Neuronal stem cell (in vitro differentiated cells): Measurements from ENCODE around the gene C4orf17.

Experiments
- DNase-seq: peaks from one replicate; pipeline ENCODE4 v3.0.0-alpha.2; 2013; ENCODE audit warnings: low spot score
- H2AFZ ChIP-seq: one replicate; pipeline ENCODE4 v1.6.1; 2013; ENCODE audit warnings: mild to moderate bottlenecking, low read length, inconsistent platforms
- H2AK5ac ChIP-seq: 2 replicates; pipeline ENCODE4 v1.6.1; 2013; ENCODE audit warnings: low read depth, mild to moderate bottlenecking, inconsistent platforms, low read length, moderate library complexity, mixed read lengths
- H2BK120ac ChIP-seq: 2 replicates; pipeline ENCODE4 v1.6.1; 2013; ENCODE audit warnings: low read depth, mild to moderate bottlenecking, inconsistent platforms, low read length, moderate library complexity, mixed read lengths
- H2BK12ac ChIP-seq: one replicate; pipeline ENCODE4 v1.6.1; 2013; ENCODE audit warnings: low read length, inconsistent platforms
- H2BK15ac ChIP-seq: 2 replicates; pipeline ENCODE4 v1.6.1; 2013; ENCODE audit warnings: mild to moderate bottlenecking, low read length, inconsistent platforms, mixed read lengths
- H2BK5ac ChIP-seq: one replicate; pipeline ENCODE4 v1.6.1; 2013; ENCODE audit warnings: inconsistent platforms, mild to moderate bottlenecking, low read length, moderate library complexity
- H3K14ac ChIP-seq: one replicate; pipeline ENCODE4 v1.6.1; 2013; ENCODE audit warnings: low read length, inconsistent platforms
- H3K18ac ChIP-seq: 2 replicates; pipeline ENCODE4 v1.6.1; 2013; ENCODE audit warnings: low read length, inconsistent platforms
- H3K23ac ChIP-seq: 2 replicates; pipeline ENCODE4 v1.6.1; 2013; ENCODE audit warnings: low read depth, mild to moderate bottlenecking, mixed read lengths, low read length, inconsistent platforms; ENCODE audit not compliant: poor library complexity
- H3K27ac ChIP-seq: replicated peaks from 3 replicates; pipeline ENCODE4 v1.5.1; 2013; ENCODE audit warnings: low read length, inconsistent platforms
- H3K27me3 ChIP-seq, 3 experiments: 2 replicates each; pipeline ENCODE4 v1.6.1; 2013; ENCODE audit warnings: low read length in 3 of 3, mild to moderate bottlenecking in 2 of 3, inconsistent platforms in 1 of 3, low read depth in 1 of 3, mixed read lengths in 1 of 3, moderate library complexity in 1 of 3; ENCODE audit not compliant: control insufficient read depth in 3 of 3, insufficient read depth in 3 of 3
- H3K36me3 ChIP-seq, 2 donors: replicated peaks in 1 of 2; 2 replicates each; pipeline ENCODE4 v1.6.1; 2013; ENCODE audit warnings: low read length in 2 of 2; ENCODE audit not compliant: control insufficient read depth in 2 of 2, insufficient read depth in 2 of 2
- H3K4ac ChIP-seq: 2 replicates; pipeline ENCODE4 v1.6.1; 2013; ENCODE audit warnings: inconsistent platforms, mild to moderate bottlenecking, low read length, moderate library complexity
- H3K4me1 ChIP-seq, 2 donors: 1 replicate in 1 of 2; 2 replicates in 1 of 2; pipeline ENCODE4 v1.6.1; 2013; ENCODE audit warnings: low read length in 2 of 2, low read depth in 1 of 2; ENCODE audit not compliant: control insufficient read depth in 2 of 2, insufficient read depth in 1 of 2
- H3K4me2 ChIP-seq: one replicate; pipeline ENCODE4 v1.6.1; 2013; ENCODE audit warnings: mild to moderate bottlenecking, low read length, inconsistent platforms; ENCODE audit not compliant: insufficient read depth, poor library complexity, severe bottlenecking
- H3K4me3 ChIP-seq, 2 donors: 2 replicates each; pipeline ENCODE4 v1.5.1; 2013; ENCODE audit warnings: low read length in 2 of 2, mild to moderate bottlenecking in 2 of 2, inconsistent platforms in 1 of 2, moderate library complexity in 1 of 2
- H3K79me1 ChIP-seq: one replicate; pipeline ENCODE4 v1.6.1; 2013; ENCODE audit warnings: low read depth, mild to moderate bottlenecking, inconsistent platforms, low read length, moderate library complexity
- H3K9ac ChIP-seq: one replicate; pipeline ENCODE4 v1.6.1; 2013; ENCODE audit warnings: mild to moderate bottlenecking, low read depth, low read length, inconsistent platforms; ENCODE audit not compliant: poor library complexity
- H3K9me3 ChIP-seq, 2 donors: replicated peaks in 1 of 2; 2 replicates each; pipeline versions ENCODE3 to v1.6.1; 2013; ENCODE audit warnings: low read length in 2 of 2, mild to moderate bottlenecking in 2 of 2, inconsistent platforms in 1 of 2, low read depth in 1 of 2, mixed read lengths in 1 of 2, moderate library complexity in 1 of 2; ENCODE audit not compliant: control insufficient read depth in 2 of 2, insufficient read depth in 1 of 2
- H4K8ac ChIP-seq: one replicate; pipeline ENCODE4 v1.6.1; 2013; ENCODE audit warnings: low read depth, mild to moderate bottlenecking, inconsistent platforms, low read length, moderate library complexity
- H4K91ac ChIP-seq: one replicate; pipeline ENCODE4 v1.6.1; 2013; ENCODE audit warnings: low read length, low read depth, mild to moderate bottlenecking, inconsistent platforms; ENCODE audit not compliant: poor library complexity
- WGBS, 2 donors: extraction: QIAGEN DNeasy Blood & Tissue Kit; methylation state at CpG; one replicate each; pipeline ENCODE4 v1.1.7; 2013; ENCODE audit warnings: missing lambda C conversion rate in 2 of 2, mixed read lengths in 1 of 2; ENCODE audit not compliant: insufficient read length in 2 of 2, insufficient replicate concordance in 1 of 2; ENCODE audit errors: extremely low coverage in 2 of 2; 5-methylcytosine and 5-hydroxymethylcytosine counted together

C4orf17 gene

DNA sequence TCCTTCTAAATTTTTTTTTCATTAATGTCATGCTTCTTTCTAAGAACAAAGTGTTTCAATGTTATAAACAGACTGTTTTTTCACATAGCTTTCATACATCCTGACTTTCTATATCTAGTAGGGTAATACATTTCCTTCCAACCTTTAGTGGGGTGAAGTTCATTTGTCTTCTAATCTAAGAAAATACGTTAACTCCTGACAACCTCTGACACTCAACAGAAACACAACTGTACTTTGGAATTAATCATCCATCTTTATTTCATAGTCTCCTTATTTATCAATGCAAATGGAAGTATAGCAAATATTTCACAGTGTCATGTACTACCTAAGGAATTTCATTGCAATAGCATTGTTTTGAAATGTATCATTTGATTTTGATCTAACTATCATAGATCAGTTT lies 61.1 kb downstream of the C4orf17 start:
- H2AK5ac ChIP-seq, result no peak overlapping the region
- no peaks in the 10 kb centered on the region for H3K9me3 ChIP-seq
- no peak overlapping the region for H3K4me2 ChIP-seq
- H3K79me1 ChIP-seq, result no peaks in the 10 kb centered on the region
- H3K36me3 ChIP-seq, result no peaks in the 10 kb centered on the region
- DNase-seq, result no peak
- no CpG with 5 or more reads among the region's 1 CpG for WGBS, 2 donors
- H4K8ac ChIP-seq, result no peak overlapping the region
- no peak overlapping the region for H2BK12ac ChIP-seq
- H3K4me3 ChIP-seq, result no peak overlapping the region
- no peak overlapping the region for H3K18ac ChIP-seq
- H3K14ac ChIP-seq, result no peak overlapping the region
- H3K4me1 ChIP-seq, result peaks cover 0 to 12% of the 10 kb centered on the region in 2 donors
- no peak overlapping the region for H3K23ac ChIP-seq
- no peaks in the 10 kb centered on the region for H3K27me3 ChIP-seq
- H3K4ac ChIP-seq, result no peak overlapping the region
- no peak overlapping the region for H4K91ac ChIP-seq
- H3K9ac ChIP-seq, result no peak overlapping the region
- no peak overlapping the region for H2BK5ac ChIP-seq
- no peak overlapping the region for H2BK120ac ChIP-seq
- H3K27ac ChIP-seq, result no peak overlapping the region
- no peak overlapping the region for H2BK15ac ChIP-seq
- H2AFZ ChIP-seq, result peak overlapping the region; percentile 19

DNA sequence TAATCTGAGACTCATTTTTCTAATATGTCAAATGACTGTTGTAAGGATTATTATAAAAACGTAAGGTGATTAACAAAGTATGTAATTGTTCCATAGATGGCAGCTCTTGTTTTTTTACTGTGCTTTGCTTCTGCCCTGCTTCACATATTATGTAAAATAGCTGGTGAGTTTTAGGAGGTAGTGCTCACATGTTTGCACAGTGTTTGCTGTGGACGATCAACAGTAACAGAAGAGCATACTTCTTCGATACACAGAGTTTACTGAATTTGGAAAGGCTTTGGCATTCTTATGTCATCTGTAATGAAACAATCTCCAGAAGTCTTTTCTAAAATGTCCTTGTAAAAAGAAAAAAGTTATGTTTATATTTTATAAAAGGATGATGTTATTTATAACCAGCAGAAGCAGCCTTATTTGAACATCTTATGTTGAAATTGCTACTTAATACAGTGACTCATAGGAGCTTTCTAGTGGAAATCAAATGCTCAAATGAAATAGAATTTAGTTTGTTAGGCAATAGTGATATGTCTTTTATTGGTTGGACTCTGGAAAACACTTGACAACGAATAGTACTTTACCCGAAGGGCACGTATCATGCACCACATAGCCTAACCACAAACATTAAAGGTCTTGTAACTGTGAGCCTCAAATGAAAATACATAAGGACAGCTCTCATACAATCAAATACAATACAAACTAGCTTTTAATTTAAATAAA lies 61.9 kb downstream of the C4orf17 start:
- Histone ChIP-seq H3K18ac (no peak overlapping the region), H2BK5ac (no peak overlapping the region), H3K27ac (no peak overlapping the region), H2BK15ac (no peak overlapping the region), H2AK5ac (no peak overlapping the region), H3K9me3 (no peaks in the 10 kb centered on the region), H2BK12ac (no peak overlapping the region), H2BK120ac (no peak overlapping the region), H2AFZ (no peak overlapping the region), H4K91ac (no peak overlapping the region), H3K4me1 (peaks cover 0 to 12% of the 10 kb centered on the region in 2 donors), H3K4ac (no peak overlapping the region), H3K27me3 (no peaks in the 10 kb centered on the region), H4K8ac (no peak overlapping the region), H3K4me2 (no peak overlapping the region), H3K79me1 (no peaks in the 10 kb centered on the region), H3K36me3 (no peaks in the 10 kb centered on the region), H3K23ac (no peak overlapping the region), H3K9ac (no peak overlapping the region), H3K4me3 (no peak overlapping the region), H3K14ac (no peak overlapping the region)
- DNase-seq, result no peak
- no CpG with 5 or more reads among the region's 6 CpGs for WGBS, 2 donors

DNA sequence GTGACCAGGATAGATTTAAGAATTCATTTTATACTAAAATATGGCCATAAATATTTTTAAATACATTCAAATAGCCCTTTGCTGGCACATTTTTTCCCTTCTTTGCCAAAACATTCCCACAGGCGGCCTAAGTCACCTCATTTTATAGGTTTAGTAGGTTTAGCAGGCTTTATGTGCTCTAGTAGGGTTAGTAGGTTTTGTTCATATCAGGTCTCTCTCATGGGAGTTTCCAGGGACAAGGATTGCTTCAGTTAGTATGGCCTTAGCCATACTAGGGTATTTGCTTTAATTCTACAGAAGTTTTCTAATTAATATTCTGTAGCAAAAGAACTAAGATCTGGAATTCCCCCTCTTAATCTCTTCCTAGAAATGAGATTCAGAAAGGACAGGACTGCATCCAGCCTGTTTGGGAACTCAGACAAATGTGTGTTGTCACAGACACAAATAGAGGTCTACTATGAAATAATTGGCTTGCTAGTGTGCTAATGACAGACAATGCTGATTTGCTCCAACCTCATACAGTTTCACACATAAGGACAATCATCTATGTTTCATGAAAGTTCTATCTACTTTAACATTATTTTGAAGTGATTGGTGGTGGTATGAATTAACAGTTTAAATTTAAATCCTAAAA lies 63.0 kb downstream of the C4orf17 start:
- no peak overlapping the region for H4K8ac ChIP-seq
- H4K91ac ChIP-seq, result no peak overlapping the region
- no peaks in the 10 kb centered on the region for H3K79me1 ChIP-seq
- H2BK5ac ChIP-seq, result no peak overlapping the region
- H3K36me3 ChIP-seq, result no peaks in the 10 kb centered on the region
- no peak overlapping the region for H2BK120ac ChIP-seq
- no peak overlapping the region for H3K27ac ChIP-seq
- H3K9me3 ChIP-seq, result no peaks in the 10 kb centered on the region
- no CpG with 5 or more reads among the region's 1 CpG for WGBS, 2 donors
- no peak overlapping the region for H2BK15ac ChIP-seq
- H3K27me3 ChIP-seq, result no peaks in the 10 kb centered on the region
- no peak overlapping the region for H3K4me3 ChIP-seq
- H3K14ac ChIP-seq, result no peak overlapping the region
- H3K4me1 ChIP-seq, result peaks cover 0 to 12% of the 10 kb centered on the region in 2 donors
- H3K23ac ChIP-seq, result no peak overlapping the region
- H3K18ac ChIP-seq, result no peak overlapping the region
- H2AK5ac ChIP-seq, result no peak overlapping the region
- no peak for DNase-seq
- peak overlapping the region; percentile 63 for H2AFZ ChIP-seq
- no peak overlapping the region for H3K9ac ChIP-seq
- no peak overlapping the region for H2BK12ac ChIP-seq
- no peak overlapping the region for H3K4me2 ChIP-seq
- H3K4ac ChIP-seq, result no peak overlapping the region

DNA sequence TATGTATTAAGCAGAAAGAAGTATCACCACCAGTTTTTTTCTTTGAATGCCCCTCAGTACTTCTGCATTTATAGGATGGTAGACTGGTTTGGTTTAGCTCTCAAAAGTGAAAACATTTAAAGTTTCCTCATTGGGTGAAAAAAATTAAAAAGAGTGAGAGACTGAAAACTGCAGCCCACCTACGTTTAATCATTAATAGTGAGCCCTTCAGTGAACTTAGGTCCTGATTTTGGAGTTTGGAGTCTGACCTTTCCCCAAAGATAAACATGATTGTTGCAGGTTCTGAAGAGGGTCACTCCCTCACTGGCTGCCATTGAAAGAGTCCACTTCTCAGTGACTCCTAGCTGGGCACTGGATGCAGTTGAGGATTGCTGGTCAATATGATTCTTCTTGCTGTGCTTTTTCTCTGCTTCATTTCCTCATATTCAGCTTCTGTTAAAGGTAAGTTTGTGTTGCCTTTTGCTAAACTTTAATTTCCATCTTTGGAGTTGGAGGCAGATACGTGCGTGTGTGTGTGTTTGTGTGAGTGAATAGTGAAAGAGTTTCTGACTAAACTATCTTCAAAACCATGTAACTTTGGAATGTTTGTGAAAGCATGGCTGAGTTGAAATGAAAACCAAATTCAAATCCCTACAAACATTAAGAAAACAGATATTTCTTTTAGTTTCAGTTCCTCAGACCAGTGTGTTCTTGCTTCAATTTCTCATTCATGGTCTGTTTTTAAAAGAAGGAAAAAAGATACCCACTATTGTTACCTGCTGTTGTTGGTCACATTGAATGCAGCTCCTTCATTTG lies 63.9 kb downstream of the C4orf17 start, which contains the start of gene MTTP:
Gene MTTP (plus strand): TSS at position 295 of the 795 bp plus-strand sequence. CDS start 86 bp downstream, at position 381.
- no peak within 1 kb of the TSS for H2BK12ac ChIP-seq
- peak within 1 kb of the TSS; percentile 71 for H2AFZ ChIP-seq
- H3K27ac ChIP-seq, result no peak within 1 kb of the TSS
- H3K4me3 ChIP-seq, result peak within 1 kb of the TSS in 1 of 2 donors; percentile 42
- no peaks in the 10 kb centered on the region for H3K36me3 ChIP-seq
- no peak within 1 kb of the TSS for H2AK5ac ChIP-seq
- no peak within 1 kb of the TSS for H3K9ac ChIP-seq
- no peak within 1 kb of the TSS for H3K4me2 ChIP-seq
- H3K14ac ChIP-seq, result no peak within 1 kb of the TSS
- no peak within 1 kb of the TSS for H4K8ac ChIP-seq
- WGBS, 2 donors, result no CpG with 5 or more reads among the region's 3 CpGs
- no peak for DNase-seq
- H2BK5ac ChIP-seq, result no peak within 1 kb of the TSS
- no peak within 1 kb of the TSS for H2BK120ac ChIP-seq
- H2BK15ac ChIP-seq, result no peak within 1 kb of the TSS
- H3K4ac ChIP-seq, result no peak within 1 kb of the TSS
- H3K27me3 ChIP-seq, result no peaks in the 10 kb centered on the region
- no peak within 1 kb of the TSS for H4K91ac ChIP-seq
- H3K23ac ChIP-seq, result no peak within 1 kb of the TSS
- no peaks in the 10 kb centered on the region for H3K9me3 ChIP-seq
- H3K79me1 ChIP-seq, result no peaks in the 10 kb centered on the region
- peaks cover 0 to 12% of the 10 kb centered on the region in 2 donors for H3K4me1 ChIP-seq
- no peak within 1 kb of the TSS for H3K18ac ChIP-seq
